ENCODE measurements around the gene FOXK1.

- no peak for TF ChIP-seq CTCF (IDR thresholded peaks at IDR 0.05; ENCODE audit: low read depth, low read length)
- TF ChIP-seq EZH2phosphoT487 (IDR thresholded peaks at IDR 0.05; ENCODE audit: low read depth): no peak
Measured at GRCh38 chr7:4690953-4691856, 9.1 kb downstream of the FOXK1 start.
